Activated CD4-positive, alpha-beta T cell treated with anti-CD3 and anti-CD28 coated beads, Interleukin-2, amount 50 U/mL, for 4 hours (primary cell): ENCODE measurements around the gene HUNK.
"Not testable (repeated sequence)": the region's sequence is repeated elsewhere in the genome, so short reads cannot be mapped to it uniquely, and the experiment has no call there.

Source experiments
- DNase-seq, 2 experiments: peaks; one replicate each; pipeline ENCODE4 v3.0.0-alpha.2; 2020

HUNK gene

GRCh38 chr21:31924548-31924947 is 51.7 kb downstream of the HUNK start:
- DNase-seq, result no peak

GRCh38 chr21:31926498-31926897 is 53.7 kb downstream of the HUNK start:
- DNase-seq, result no peak

GRCh38 chr21:31927689-31928353 is 55.0 kb downstream of the HUNK start:
- DNase-seq, result no peak

GRCh38 chr21:31928656-31929055 is 55.8 kb downstream of the HUNK start:
- no peak for DNase-seq

- no peak for DNase-seq
These were observed 56.7 kb downstream of the HUNK start for GRCh38 chr21:31929548-31929947.

- no peak for DNase-seq
These were observed 57.2 kb downstream of the HUNK start for GRCh38 chr21:31930001-31930400.

GRCh38 chr21:31931644-31932469 is 59.0 kb downstream of the HUNK start:
- no peak for DNase-seq

- DNase-seq, result no peak
These were observed 59.6 kb downstream of the HUNK start for GRCh38 chr21:31932470-31932764.

GRCh38 chr21:31937303-31937702 is 64.5 kb downstream of the HUNK start:
- DNase-seq, result no peak

- DNase-seq, result no peak
These were observed 65.8 kb downstream of the HUNK start for GRCh38 chr21:31938330-31939301.

- no peak for DNase-seq
These were observed 68.9 kb downstream of the HUNK start for GRCh38 chr21:31941694-31942093.

- no peak for DNase-seq
These were observed 70.7 kb downstream of the HUNK start for GRCh38 chr21:31943561-31943960.

- no peak for DNase-seq
These were observed 72.3 kb downstream of the HUNK start for GRCh38 chr21:31945141-31945540.

- DNase-seq, result no peak
These were observed 72.7 kb downstream of the HUNK start for GRCh38 chr21:31945546-31945945.

GRCh38 chr21:31946231-31946630 is 73.4 kb downstream of the HUNK start:
- no peak for DNase-seq

- DNase-seq, result not testable (repeated sequence)
These were observed 74.2 kb downstream of the HUNK start for GRCh38 chr21:31946876-31947550.

- no peak for DNase-seq
These were observed 75.9 kb downstream of the HUNK start for GRCh38 chr21:31948676-31949075.

GRCh38 chr21:31952828-31953227 is 80.0 kb downstream of the HUNK start:
- DNase-seq, result no peak

- DNase-seq, result no peak
These were observed 84.8 kb downstream of the HUNK start for GRCh38 chr21:31957631-31958030.

- DNase-seq, result no peak
These were observed 87.1 kb downstream of the HUNK start for GRCh38 chr21:31959881-31960280.

- no peak for DNase-seq
These were observed 88.2 kb downstream of the HUNK start for GRCh38 chr21:31961027-31961426.

GRCh38 chr21:31961704-31962103 is 88.9 kb downstream of the HUNK start:
- no peak for DNase-seq

- DNase-seq, result no peak
These were observed 91.9 kb downstream of the HUNK start for GRCh38 chr21:31964692-31965091.
